HG03280 (cell line): ENCODE measurements around the gene SNURF.
"Not testable (repeated sequence)": the region's sequence is repeated elsewhere in the genome, so short reads cannot be mapped to it uniquely, and the experiment has no call there.

ENCODE experiments used
- ATAC-seq: cut with Tn5 transposase; IDR thresholded peaks from one replicate; pipeline ENCODE4 v1.9.1; 2021; ENCODE audit warnings: mild to moderate bottlenecking, moderate library complexity; ENCODE audit not compliant: unreplicated experiment

The SNURF gene, protein sequence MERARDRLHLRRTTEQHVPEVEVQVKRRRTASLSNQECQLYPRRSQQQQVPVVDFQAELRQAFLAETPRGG

DNA sequence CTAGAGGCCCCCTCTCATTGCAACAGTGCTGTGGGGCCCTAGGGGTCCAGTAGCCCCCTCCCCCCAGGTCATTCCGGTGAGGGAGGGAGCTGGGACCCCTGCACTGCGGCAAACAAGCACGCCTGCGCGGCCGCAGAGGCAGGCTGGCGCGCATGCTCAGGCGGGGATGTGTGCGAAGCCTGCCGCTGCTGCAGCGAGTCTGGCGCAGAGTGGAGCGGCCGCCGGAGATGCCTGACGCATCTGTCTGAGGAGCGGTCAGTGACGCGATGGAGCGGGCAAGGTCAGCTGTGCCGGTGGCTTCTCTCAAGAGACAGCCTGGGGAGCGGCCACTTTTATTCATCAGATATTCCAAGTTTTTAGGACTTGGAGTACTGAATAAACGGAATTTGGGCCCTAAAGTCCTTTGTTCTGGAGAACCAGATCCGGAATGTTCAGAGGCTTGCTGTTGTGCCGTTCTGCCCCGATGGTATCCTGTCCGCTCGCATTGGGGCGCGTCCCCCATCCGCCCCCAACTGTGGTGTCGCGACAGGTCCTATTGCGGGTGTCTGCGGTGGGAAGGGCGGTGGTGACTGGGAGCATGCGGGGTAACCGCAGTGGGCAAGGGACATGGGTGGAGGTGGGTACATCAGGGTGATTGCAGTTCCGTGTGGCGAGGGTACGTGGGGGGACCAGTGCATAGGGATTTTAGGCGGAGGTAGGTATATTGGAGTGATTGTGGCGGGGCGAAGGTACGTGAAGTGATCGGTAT is at the start of gene SNURF, which contains the start of gene SNRPN:
Gene SNURF, plus strand, starts transcription at position 205 of the 748 bp plus-strand sequence. Its CDS starts 62 bp downstream, at position 267.
Gene SNRPN, plus strand, starts transcription at position 205 of the 748 bp plus-strand sequence. CDS start 19,467 bp downstream, outside the sequence.
- peak; percentile 61 for ATAC-seq

- no peak for ATAC-seq
Observed at GRCh38 chr15:24916305-24917009, 38.3 kb upstream of the SNURF start.

DNA sequence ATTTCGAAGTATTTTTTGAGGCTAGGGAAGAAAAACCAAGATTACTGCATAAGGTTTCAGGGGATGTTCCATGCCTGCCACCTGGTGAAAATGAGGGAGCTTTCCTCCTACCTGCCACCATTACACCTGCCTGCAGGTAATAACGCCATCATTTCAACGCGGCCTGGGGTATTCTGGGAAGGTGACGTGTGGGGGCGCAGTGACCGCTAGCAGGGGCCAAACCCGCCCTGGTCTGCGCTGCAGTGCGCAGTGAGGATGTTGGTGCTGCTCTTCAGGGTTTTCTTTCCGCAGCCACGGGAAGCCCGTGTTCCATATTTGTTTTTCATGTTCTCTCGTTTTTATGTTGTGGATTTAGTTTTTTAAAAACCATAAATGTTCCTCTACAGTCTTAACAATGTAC is 37.4 kb upstream of the SNURF start:
- no peak for ATAC-seq

DNA sequence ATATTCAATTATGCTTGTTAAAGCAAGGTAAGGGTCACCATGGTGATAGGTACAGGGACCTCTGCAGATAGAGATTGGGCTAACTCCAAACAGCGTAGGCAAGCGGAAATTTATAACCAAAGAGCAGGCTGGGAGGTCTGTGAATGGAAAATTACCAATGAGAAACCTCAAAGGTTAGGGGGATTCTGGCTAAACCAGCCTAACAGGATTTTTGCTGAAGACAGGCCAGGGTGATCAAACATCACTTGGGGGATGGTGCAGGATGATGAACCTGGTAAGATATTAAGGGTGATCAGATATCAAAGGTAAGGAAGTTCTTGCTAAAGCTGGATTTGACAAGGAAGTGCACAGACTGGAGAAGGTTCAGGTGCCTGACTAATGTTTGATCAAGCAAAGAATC is 35.3 kb upstream of the SNURF start:
- no peak for ATAC-seq

GRCh38 chr15:24922781-24923180 is 32.0 kb upstream of the SNURF start:
- ATAC-seq = not testable (repeated sequence)

- no peak for ATAC-seq
Observed at GRCh38 chr15:24924153-24924552, 30.6 kb upstream of the SNURF start.

GRCh38 chr15:24924621-24925020 is 30.2 kb upstream of the SNURF start:
- ATAC-seq = no peak

- ATAC-seq = not testable (repeated sequence)
Observed at GRCh38 chr15:24931874-24932732, 22.7 kb upstream of the SNURF start.

DNA sequence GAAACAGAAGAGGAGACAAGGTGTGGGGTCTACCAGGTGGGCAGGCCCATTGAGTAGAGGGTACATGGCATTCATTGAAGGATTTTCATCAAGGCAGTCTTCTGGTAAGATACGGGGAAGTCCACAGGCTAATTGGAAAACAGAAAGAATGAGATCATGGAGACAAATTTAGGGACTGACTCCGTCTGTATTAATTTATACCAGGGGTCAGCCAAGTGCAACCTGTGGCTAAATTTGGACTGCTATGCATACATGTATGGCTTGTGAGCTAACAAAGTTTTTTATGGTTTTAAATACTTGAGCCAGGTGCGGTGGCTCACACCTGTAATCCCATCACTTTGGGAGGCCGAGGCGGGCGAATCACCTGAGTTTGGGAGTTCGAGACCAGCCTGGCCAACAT is 21.1 kb upstream of the SNURF start:
- no peak for ATAC-seq

GRCh38 chr15:24938224-24938623 is 16.6 kb upstream of the SNURF start:
- ATAC-seq = not testable (repeated sequence)

DNA sequence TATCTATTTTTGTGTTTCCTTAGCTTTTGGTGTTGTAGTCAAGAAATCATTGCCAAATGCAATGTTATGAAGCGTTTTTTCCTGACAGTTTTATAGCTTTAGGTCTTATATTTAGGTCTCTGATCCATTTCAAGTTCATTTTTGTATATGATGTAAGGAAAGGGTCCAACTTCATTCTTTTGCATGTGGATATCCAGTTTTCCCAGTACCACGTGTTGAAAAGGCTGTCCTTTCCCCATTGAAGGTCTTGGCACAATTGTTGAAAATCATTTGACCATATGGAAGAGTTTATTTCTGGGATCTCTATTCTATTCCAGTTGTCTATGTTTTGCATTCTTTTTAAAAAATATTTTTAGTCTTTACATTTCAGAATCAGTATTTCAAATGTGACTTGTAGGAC is 14.6 kb upstream of the SNURF start:
- ATAC-seq = no peak

GRCh38 chr15:24943361-24943760 is 11.4 kb upstream of the SNURF start:
- ATAC-seq = no peak

- no peak for ATAC-seq
Observed at GRCh38 chr15:24944954-24945353, 9.8 kb upstream of the SNURF start.

DNA sequence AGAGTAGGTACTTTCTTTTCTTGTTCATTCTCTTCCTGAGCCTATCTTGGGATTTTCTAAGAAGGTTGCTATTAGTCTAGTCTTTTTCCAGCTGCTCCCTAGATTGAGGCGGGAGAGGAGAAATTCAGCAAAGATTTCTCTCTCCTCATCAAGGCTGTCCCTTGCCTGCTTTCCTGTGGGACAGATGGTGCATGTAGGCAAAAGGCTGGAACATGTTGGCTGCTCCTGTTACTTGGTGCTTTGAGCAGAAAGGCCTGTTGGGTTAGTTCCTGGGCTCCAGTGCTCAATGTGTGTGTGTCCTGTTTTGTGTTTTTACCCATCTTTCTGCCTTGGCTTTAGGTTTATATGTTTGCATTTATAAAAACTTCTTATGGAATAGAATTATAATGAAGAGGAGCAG is 9.1 kb upstream of the SNURF start:
- ATAC-seq = no peak

- ATAC-seq = no peak
Observed at GRCh38 chr15:24948495-24948894, 6.3 kb upstream of the SNURF start.

- no peak for ATAC-seq
Observed at GRCh38 chr15:24955531-24955921, 739 bp downstream of the SNURF start.

DNA sequence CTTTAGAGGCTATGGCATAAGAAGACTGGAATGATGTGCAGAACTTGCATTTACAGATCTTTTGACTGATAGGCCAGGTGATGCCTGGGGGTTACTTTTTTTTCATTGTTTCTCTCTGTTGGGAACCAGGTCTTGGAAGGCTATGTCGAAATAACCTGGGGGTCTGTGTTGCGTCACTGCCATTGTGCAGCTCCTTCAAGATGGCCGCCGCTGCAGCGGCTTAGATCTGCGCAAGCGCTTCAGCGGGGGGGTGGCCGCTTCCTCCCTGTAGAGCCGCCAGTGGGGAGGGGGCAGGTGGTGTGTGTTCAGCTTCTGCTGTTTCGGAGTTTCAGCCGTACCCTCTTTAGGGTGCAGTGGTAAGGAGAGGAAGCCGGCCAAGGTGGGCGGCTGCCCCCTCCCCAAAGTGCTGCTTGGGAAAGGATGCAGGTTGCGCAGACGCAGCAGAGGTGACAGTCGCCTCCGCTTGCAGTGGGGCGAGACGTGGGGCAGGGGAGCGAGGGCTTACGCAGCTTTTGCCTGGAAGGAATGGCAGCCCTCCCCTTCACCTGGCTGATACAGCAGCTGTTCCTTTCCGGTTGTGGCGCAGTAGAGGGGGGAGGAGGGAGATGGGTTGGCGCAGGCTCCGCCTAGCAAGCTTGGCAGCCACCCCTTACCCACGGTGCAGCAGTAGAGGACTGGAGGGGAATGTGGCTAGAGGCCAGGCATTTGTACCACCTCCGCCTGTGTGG is 1.5 kb downstream of the SNURF start:
- ATAC-seq = peak; percentile 76

DNA sequence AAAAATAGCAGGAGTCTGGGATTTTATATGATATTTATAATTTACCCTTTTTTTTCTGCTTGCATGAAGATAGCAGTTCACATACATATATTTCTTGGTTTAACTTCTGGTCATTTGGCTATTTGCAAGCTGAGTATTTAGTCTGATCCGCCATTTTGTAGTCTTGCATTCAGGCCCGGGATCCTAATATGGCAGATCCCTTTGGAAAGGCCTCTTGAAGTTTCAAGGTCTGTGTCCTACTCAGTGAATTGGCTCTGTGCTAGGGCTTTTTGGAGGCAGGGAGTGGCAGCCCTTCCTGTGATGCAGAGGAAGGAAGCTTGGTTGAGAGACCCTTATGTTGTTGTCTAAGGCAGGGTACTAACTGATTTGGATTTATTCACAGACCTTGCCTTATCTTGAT is 2.9 kb downstream of the SNURF start:
- ATAC-seq = no peak

DNA sequence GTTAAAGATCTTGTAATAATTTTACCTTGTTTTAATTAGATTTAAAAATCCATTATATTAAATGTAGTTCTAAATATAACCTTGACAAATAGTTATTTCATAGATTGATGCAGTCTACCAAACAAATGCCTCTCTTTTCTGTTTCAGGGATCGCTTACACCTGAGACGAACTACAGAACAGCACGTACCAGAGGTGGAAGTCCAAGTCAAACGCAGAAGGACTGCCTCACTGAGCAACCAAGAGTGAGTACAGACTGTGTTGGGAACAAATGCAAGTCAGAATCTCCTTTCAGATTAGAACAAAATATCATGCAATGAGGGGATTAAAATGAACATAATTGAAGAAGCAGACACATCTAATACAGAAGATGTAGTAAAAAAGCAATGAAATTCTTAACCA is 7.2 kb downstream of the SNURF start:
- ATAC-seq = no peak

DNA sequence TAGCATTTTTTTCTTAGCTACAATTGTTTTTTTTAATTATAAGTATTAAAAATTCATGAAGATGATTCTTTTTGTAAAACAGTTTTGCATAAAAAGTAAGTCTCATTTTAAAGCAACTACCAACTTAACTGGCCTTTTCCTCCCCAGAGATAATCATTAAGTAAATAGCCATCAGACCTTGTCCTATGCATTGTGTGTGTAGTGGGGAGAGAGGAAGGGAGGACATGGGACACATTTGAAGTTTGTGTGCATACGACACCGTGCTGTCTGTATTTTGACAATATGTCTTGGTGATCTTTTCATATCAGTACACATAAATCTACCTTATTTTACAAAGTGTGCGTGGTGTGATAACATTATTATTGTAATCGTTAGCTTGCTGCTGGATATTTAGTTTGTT is 8.1 kb downstream of the SNURF start:
- ATAC-seq = no peak
